ENCODE results near the gene CERK.

CERK gene

GRCh38 chr22:46764779-46765485, 26.9 kb upstream of the CERK start:
- no peak for DNase-seq (ENCODE audit: low read depth)

DNA sequence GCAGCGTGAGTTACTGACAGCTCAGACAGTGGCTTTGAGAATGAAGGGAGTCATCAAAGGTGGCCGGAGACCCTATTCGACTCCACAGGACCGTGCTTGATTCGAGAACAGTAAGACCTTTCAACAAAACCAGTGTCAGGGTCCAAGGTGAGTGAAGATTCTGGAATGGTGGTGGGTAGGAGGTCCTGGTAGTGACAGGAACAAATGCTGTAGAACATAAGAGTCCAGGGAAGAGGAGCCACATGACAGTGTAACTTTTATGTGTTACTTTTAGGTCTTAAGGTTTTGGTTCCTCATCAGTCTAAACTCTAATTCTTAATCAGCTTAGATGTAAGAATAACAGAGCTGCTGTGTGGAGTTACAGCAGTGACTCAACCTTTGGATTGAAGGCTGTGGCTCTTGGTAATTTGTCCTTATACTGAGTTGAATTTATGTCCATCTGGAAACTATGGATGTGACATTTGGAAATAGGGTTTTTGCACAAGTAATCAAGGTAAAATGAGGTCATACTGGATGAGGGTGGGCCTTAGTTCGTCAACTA, 26.2 kb upstream of the CERK start:
- no peak for DNase-seq (ENCODE audit: low read depth)

- DNase-seq (ENCODE audit: low read depth): no peak
Measured at GRCh38 chr22:46763051-46763705, 25.1 kb upstream of the CERK start.

- DNase-seq (ENCODE audit: low read depth): peak; percentile 92
Measured at GRCh38 chr22:46762238-46763050, 24.4 kb upstream of the CERK start, which contains the start of gene TBC1D22A. TSS of gene TBC1D22A (plus strand) at chr22:46762650. CDS start at chr22:46762787, 137 bp downstream.

GRCh38 chr22:46761539-46762237, 23.6 kb upstream of the CERK start:
- no peak for DNase-seq (ENCODE audit: low read depth)

DNA sequence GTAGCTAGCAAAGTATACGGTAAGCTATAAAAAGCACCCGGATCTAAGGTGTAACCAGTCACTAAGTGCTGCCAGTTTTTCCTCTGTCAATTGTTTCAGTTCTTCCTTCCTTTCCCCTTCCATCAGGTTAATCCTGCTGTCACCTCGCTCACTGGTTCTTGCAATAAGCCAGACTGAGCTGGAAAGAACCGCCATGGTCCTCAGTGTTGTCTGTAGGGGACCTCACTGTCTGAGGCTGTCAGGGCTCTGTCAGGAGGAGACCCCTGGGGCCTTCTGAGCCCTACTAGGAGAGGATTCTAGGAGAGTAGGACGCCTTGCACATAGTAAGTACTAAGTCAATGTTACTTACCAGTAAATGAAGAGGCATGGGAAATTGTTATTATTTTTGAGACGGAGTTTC, 23.0 kb upstream of the CERK start:
- DNase-seq (ENCODE audit: low read depth): no peak

DNA sequence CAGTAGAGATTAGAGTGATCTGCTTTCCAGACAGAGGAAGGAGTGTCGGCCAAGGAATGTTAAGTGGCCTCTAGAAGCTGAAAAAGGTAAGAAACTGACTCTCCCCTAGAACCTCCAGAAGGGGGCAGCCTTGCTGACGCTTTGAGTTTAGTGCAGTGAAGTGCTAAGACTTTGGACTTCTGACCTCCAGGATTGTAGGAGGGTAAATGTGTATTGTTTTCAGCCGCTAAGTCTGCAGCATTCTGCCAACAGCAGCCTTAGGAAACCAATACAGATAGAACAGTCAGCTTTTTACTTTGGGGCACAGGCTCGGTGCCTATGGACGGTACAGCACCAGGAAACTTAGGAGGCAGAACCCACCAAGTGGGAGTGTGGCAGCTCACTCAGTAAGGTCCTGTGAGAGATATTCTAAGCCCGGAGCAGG, 20.8 kb upstream of the CERK start:
- DNase-seq (ENCODE audit: low read depth): no peak

DNA sequence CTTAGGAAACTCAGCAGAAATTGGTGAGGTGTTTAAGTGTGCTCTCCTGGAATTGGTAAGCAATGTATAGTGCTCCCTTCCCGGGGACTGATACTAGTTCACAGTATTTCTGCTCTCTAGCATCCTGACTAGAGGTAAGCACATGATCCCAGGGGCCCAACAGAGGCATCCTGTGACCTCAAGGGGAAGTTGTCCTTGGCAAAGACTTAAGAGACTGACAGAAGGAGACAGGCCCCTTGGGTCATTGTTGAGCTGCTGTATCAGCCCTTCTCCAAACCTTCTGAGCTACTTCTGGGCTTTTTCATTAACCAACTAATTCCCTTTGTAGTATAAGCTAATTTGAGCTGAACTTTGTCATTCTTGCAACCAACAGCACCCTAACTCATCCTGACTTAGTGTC, 20.1 kb upstream of the CERK start:
- no peak for DNase-seq (ENCODE audit: low read depth)

DNA sequence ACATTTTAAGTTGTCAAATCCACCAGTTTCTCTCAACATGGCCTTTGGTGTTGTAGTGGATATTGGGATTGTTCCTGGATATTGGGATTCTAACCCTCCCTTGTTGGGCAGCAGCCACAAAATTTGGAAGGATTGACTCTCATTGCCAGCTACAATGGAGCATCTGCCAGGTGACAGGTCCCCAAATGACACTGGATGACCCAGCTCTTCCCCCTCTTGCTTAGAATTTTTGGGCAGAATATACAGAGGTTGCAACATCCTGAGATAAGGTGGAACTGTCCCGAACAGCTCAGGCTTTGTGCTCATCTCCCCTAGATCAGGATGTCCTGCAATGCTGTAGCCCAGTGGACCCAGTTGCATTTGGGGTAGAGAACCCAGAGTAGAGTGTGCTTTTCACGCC, 19.1 kb upstream of the CERK start:
- no peak for DNase-seq (ENCODE audit: low read depth)

- no peak for DNase-seq (ENCODE audit: low read depth)
Measured at GRCh38 chr22:46756097-46756496, 18.0 kb upstream of the CERK start.

DNA sequence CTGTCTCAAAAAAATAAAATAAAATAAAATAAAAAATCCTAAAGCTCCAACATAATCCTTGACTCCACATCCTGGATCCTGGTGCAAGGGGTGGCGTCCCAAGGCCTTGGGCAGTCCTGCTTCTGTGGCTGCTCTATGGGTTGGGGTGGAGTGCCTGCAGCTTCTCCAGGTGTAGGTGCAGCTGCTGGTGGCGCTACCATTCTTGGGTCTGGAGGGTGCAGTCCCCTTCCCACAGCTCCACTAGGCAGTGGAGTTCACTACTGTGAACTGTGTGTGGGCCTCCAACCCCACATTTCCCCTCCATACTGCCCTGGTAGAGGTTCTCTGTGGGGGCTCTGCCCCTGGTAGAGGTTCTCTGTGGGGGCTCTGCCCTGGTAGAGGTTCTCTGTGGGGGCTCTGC, 17.5 kb upstream of the CERK start:
- no peak for DNase-seq (ENCODE audit: low read depth)

- DNase-seq (ENCODE audit: low read depth): no peak
Measured at GRCh38 chr22:46754826-46755225, 16.8 kb upstream of the CERK start.

GRCh38 chr22:46754110-46754799, 16.2 kb upstream of the CERK start:
- no peak for DNase-seq (ENCODE audit: low read depth)

GRCh38 chr22:46753761-46754109, 15.7 kb upstream of the CERK start:
- DNase-seq (ENCODE audit: low read depth): no peak

- DNase-seq (ENCODE audit: low read depth): no peak
Measured at GRCh38 chr22:46753360-46753759, 15.3 kb upstream of the CERK start.

DNA sequence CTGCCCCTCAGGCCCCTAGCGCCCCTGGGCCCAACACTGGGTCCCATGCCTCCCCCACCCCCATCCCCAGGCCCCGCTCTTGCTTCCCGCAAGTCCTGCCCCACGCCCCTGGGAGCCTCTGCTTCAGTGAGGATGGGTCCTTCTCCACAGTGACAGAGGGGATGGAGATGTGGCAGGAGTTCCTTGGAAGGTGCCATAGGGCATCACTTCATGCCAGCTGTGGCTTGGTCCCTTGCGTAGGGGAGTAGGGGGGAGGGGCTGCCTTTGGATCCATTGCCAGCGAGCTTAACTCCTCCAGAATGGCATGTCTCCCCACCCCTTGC, 14.9 kb upstream of the CERK start:
- no peak for DNase-seq (ENCODE audit: low read depth)

DNA sequence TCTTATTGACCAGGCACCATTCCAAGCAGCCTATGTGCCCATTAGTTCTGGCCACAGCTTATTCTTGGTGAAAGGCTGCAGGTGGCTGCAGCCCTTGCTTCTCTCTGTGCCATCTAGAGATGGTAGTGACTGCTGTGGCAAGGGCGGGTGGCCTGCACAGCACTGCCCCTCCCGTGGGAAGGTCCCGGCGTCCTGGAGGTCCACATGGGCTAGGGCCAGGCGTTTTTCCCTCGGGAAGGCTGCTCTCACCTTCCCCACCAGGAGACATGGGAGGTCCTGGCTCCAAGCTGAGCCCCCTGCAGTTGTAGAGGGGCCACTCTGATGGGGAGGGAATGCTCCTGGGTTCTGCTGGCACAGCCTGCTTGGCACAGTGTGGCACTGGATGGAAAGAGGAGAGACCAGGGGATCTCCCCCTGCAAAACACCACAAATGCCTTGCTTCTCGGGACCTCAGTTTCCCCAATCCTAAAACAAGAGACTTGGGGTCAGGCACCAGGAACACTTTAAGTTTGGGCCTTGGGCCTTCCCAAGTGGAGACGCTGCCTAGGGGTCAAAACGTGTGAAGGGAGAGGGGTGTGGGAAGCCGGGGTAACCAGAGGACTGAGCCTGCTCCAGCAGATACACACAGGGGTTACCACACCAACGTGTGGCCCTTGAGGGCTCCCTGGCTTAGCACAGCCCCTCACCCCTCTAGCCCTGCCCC, 14.4 kb upstream of the CERK start:
- DNase-seq (ENCODE audit: low read depth): no peak

DNA sequence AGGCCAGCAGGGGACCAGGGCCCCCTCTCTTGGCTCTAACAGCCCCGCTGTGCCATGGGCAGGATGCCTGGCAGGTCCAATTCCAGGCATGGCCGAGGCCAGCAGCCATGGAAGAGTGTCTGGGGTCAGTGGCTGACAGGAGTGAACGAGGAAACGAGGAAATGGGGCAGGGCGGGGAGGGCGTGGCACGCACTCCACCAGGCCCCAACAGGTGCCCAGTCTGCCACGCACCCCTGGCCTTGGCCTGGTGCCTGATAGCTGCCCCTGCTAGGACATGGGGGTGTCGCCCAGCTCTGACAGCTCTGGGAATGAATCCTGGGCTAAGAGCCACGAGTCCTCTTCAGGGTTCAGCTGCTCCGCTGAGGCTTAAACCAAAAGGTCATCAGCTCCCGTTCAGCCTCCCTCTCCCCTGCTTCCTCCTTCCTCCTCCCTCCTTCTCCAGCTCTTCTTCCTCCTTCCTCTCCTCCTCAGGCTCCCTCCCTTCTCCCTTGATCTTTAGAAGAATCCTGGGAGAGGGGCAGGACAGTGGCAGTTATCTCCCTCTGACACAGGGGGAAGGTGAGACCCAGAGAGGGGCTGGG, 12.9 kb upstream of the CERK start:
- no peak for DNase-seq (ENCODE audit: low read depth)

DNA sequence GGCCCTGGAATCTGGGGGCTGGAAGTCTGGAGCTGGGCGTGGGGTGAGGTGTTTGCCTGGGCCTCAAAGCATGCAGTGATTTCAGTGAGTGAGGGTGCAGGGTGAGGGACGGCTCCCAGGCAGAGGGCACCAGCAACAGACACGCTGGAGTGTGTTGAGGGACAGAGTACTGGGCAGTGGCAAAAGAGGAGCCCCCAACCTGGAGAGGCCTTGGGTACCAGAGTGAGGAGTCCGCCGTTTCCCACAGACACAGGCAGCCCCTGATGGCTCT, 12.4 kb upstream of the CERK start:
- no peak for DNase-seq (ENCODE audit: low read depth)

GRCh38 chr22:46749682-46750529, 11.9 kb upstream of the CERK start:
- DNase-seq (ENCODE audit: low read depth): no peak

Data from T follicular helper cell (primary cell).